Caki2 (cell line): ENCODE measurements around the gene EPB41L2. TPM values are rescaled to one million over a fixed set of nuclear protein-coding genes. Genes with fewer than 3 reads are reported as not detected.

Source experiments
- DNase-seq: peaks from one replicate; pipeline ENCODE4 v3.0.0-alpha.2; 2015; ENCODE audit warnings: low read depth
- in situ Hi-C: cut with HindIII; loops from 2 replicates; pipeline ENCODE4 v1.10.0; 2016; ENCODE audit warnings: low sequenced_read_pairs, low pct_unique_long_range_greater_than_20kb, mixed read lengths
- total RNA-seq: library from RNA; depleted of rRNA; stranded (reverse); fragments of >200 nt; shearing (Covaris generic); gene quantifications from 2 replicates; pipeline ENCODE4 v1.2.3, GENCODE V29; 2014; ENCODE audit warnings: low replicate concordance

Gene EPB41L2
- total RNA-seq, 1 experiment from 2014 or later, result 66.1 TPM

- no peak for DNase-seq
- in situ Hi-C loops, result no loop called here
Measured at GRCh38 chr6:131042664-131043063, 20.4 kb downstream of the EPB41L2 start.

GRCh38 chr6:131041814-131042213, 21.2 kb downstream of the EPB41L2 start:
- in situ Hi-C loops, result no loop called here
- DNase-seq, result no peak

GRCh38 chr6:131040866-131041265, 22.2 kb downstream of the EPB41L2 start:
- no peak for DNase-seq
- in situ Hi-C loops, result no loop called here

- DNase-seq, result no peak
- in situ Hi-C loops, result no loop called here
Measured at GRCh38 chr6:131039345-131039680, 23.7 kb downstream of the EPB41L2 start.

- in situ Hi-C loops, result no loop called here
- no peak for DNase-seq
Measured at GRCh38 chr6:131038597-131039344, 24.3 kb downstream of the EPB41L2 start.

- in situ Hi-C loops, result no loop called here
- DNase-seq, result no peak
Measured at GRCh38 chr6:131037194-131037897, 25.7 kb downstream of the EPB41L2 start.

GRCh38 chr6:131036601-131037000, 26.4 kb downstream of the EPB41L2 start:
- DNase-seq, result no peak
- in situ Hi-C loops, result no loop called here

- DNase-seq, result no peak
- in situ Hi-C loops, result no loop called here
Measured at GRCh38 chr6:131036143-131036542, 26.9 kb downstream of the EPB41L2 start.

- no peak for DNase-seq
- in situ Hi-C loops, result no loop called here
Measured at GRCh38 chr6:131035582-131035981, 27.5 kb downstream of the EPB41L2 start.

GRCh38 chr6:131033631-131034030, 29.4 kb downstream of the EPB41L2 start:
- in situ Hi-C loops, result no loop called here
- DNase-seq, result no peak

- in situ Hi-C loops, result no loop called here
- DNase-seq, result no peak
Measured at GRCh38 chr6:131029626-131030297, 33.3 kb downstream of the EPB41L2 start.

GRCh38 chr6:131027326-131027725, 35.7 kb downstream of the EPB41L2 start:
- in situ Hi-C loops, result no loop called here
- no peak for DNase-seq

GRCh38 chr6:131026243-131026642, 36.8 kb downstream of the EPB41L2 start:
- no peak for DNase-seq
- in situ Hi-C loops, result no loop called here

GRCh38 chr6:131024565-131024964, 38.5 kb downstream of the EPB41L2 start:
- in situ Hi-C loops, result no loop called here
- no peak for DNase-seq

- peak; percentile 53 for DNase-seq
- in situ Hi-C loops, result no loop called here
Measured at GRCh38 chr6:131023834-131024504, 39.1 kb downstream of the EPB41L2 start.

GRCh38 chr6:131022691-131023090, 40.4 kb downstream of the EPB41L2 start:
- DNase-seq, result no peak
- in situ Hi-C loops, result no loop called here

GRCh38 chr6:131017962-131018361, 45.1 kb downstream of the EPB41L2 start:
- in situ Hi-C loops, result no loop called here

GRCh38 chr6:131015630-131016263, 47.3 kb downstream of the EPB41L2 start:
- in situ Hi-C loops, result no loop called here
- DNase-seq, result no peak

More at GRCh38 chr6:131017962-131018361, 45.1 kb downstream of the EPB41L2 start:
- no peak for DNase-seq
